Mucosa of stomach (tissue), 1 donor: ENCODE results near the gene TSHZ2.

ENCODE experiments used
- H3K27me3 ChIP-seq: one replicate; pipeline ENCODE4 v1.7.0; 2013; ENCODE audit warnings: mild to moderate bottlenecking, low read length; ENCODE audit not compliant: control insufficient read depth, insufficient read depth
- H3K36me3 ChIP-seq: one replicate; pipeline ENCODE4 v1.7.0; 2013; ENCODE audit warnings: low read length; ENCODE audit not compliant: control insufficient read depth, insufficient read depth
- H3K4me1 ChIP-seq: one replicate; pipeline ENCODE4 v1.7.0; 2013; ENCODE audit warnings: mild to moderate bottlenecking, low read length; ENCODE audit not compliant: control insufficient read depth, insufficient read depth
- H3K4me3 ChIP-seq: one replicate; pipeline ENCODE4 v1.7.0; 2013; ENCODE audit warnings: low read length
- H3K9ac ChIP-seq: one replicate; pipeline ENCODE4 v1.7.0; 2013; ENCODE audit warnings: mild to moderate bottlenecking, low read length, moderate library complexity
- H3K9me3 ChIP-seq: one replicate; pipeline ENCODE4 v1.7.0; 2013; ENCODE audit warnings: mild to moderate bottlenecking, low read length, moderate library complexity; ENCODE audit not compliant: control insufficient read depth
- donor health status: Pancreatic carcinoma.

TSHZ2 gene

GRCh38 chr20:53138454-53139262 is 166.5 kb downstream of the TSHZ2 start:
- no peaks in the 10 kb centered on the region for H3K27me3 ChIP-seq
- no peaks in the 10 kb centered on the region for H3K9me3 ChIP-seq
- no peaks in the 10 kb centered on the region for H3K4me1 ChIP-seq
- H3K36me3 ChIP-seq, result no peaks in the 10 kb centered on the region
- H3K9ac ChIP-seq, result no peak overlapping the region
- H3K4me3 ChIP-seq, result no peak overlapping the region

GRCh38 chr20:53141201-53142050 is 169.3 kb downstream of the TSHZ2 start:
- no peaks in the 10 kb centered on the region for H3K4me1 ChIP-seq
- H3K9me3 ChIP-seq, result no peaks in the 10 kb centered on the region
- H3K9ac ChIP-seq, result no peak overlapping the region
- no peak overlapping the region for H3K4me3 ChIP-seq
- H3K27me3 ChIP-seq, result no peaks in the 10 kb centered on the region
- H3K36me3 ChIP-seq, result no peaks in the 10 kb centered on the region

- Histone ChIP-seq H3K27me3 (no peaks in the 10 kb centered on the region), H3K9ac (no peak overlapping the region), H3K4me1 (no peaks in the 10 kb centered on the region), H3K9me3 (no peaks in the 10 kb centered on the region), H3K36me3 (no peaks in the 10 kb centered on the region), H3K4me3 (no peak overlapping the region)
Observed at GRCh38 chr20:53142225-53143127, 170.3 kb downstream of the TSHZ2 start.

- no peaks in the 10 kb centered on the region for H3K4me1 ChIP-seq
- no peak overlapping the region for H3K9ac ChIP-seq
- H3K4me3 ChIP-seq, result no peak overlapping the region
- no peaks in the 10 kb centered on the region for H3K36me3 ChIP-seq
- H3K9me3 ChIP-seq, result no peaks in the 10 kb centered on the region
- H3K27me3 ChIP-seq, result no peaks in the 10 kb centered on the region
Observed at GRCh38 chr20:53146201-53146891, 174.2 kb downstream of the TSHZ2 start.

DNA sequence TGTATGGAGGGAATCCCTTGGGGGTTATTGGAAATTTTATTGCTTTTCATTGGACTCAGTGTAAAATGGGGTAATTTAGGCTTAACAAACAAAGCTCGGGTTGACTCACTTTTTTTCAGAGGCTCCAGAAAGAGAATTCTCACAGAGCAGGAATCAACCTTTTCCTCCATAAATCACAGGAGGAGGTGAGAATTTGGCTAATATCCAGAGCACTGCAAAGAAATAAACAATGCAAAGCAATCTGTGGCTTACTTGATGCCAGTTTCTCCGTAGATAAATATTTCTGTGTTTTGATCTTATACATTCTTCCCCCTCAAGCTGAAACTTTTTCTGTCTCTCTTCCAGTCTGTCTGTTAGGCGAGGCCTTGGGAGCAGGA is 176.6 kb downstream of the TSHZ2 start:
- H3K27me3 ChIP-seq, result no peaks in the 10 kb centered on the region
- H3K36me3 ChIP-seq, result no peaks in the 10 kb centered on the region
- no peak overlapping the region for H3K4me3 ChIP-seq
- H3K4me1 ChIP-seq, result no peaks in the 10 kb centered on the region
- H3K9ac ChIP-seq, result no peak overlapping the region
- no peaks in the 10 kb centered on the region for H3K9me3 ChIP-seq

GRCh38 chr20:53149148-53149889 is 177.2 kb downstream of the TSHZ2 start:
- Histone ChIP-seq H3K9ac (no peak overlapping the region), H3K9me3 (no peaks in the 10 kb centered on the region), H3K4me1 (no peaks in the 10 kb centered on the region), H3K36me3 (no peaks in the 10 kb centered on the region), H3K27me3 (no peaks in the 10 kb centered on the region), H3K4me3 (no peak overlapping the region)

DNA sequence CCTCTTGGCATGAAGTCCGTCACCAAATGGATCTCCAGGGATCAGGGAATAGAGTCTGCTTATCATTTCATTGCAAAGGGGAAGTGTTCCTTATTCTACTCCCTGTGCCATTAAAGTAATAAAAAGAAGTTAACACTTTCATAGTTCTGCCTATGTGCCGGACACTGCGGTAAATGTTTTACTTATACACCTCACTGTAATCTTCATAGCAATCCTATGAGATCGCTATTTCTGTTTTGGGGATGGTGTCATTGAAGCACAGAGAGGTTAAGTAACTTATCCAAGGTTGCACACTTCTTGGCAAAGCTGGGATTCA is 177.7 kb downstream of the TSHZ2 start:
- H3K9ac ChIP-seq, result no peak overlapping the region
- no peaks in the 10 kb centered on the region for H3K4me1 ChIP-seq
- H3K9me3 ChIP-seq, result no peaks in the 10 kb centered on the region
- no peaks in the 10 kb centered on the region for H3K27me3 ChIP-seq
- no peak overlapping the region for H3K4me3 ChIP-seq
- H3K36me3 ChIP-seq, result no peaks in the 10 kb centered on the region

- Histone ChIP-seq H3K27me3 (no peaks in the 10 kb centered on the region), H3K4me3 (no peak overlapping the region), H3K4me1 (no peaks in the 10 kb centered on the region), H3K9ac (no peak overlapping the region), H3K36me3 (no peaks in the 10 kb centered on the region), H3K9me3 (no peaks in the 10 kb centered on the region)
Observed at GRCh38 chr20:53150532-53150931, 178.4 kb downstream of the TSHZ2 start.

DNA sequence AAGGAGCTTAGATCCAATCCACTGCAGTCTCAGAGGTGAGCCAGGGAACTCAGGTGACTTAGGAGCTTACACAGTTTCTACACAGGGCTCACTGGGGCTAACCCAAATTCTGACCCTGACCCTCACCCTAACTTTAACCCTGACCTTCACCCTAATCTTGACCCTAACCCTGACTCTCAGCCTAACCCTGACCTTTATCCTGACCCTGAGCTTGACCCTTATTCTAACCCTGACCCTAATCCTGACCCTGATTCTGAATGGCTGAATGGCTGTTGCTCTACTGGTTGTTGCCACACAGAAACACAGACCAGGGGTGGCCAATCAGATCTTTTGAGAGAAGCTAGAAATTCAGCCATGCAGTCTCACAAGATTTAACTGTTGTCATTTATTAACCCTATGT is 180.1 kb downstream of the TSHZ2 start:
- Histone ChIP-seq H3K9ac (no peak overlapping the region), H3K4me3 (no peak overlapping the region), H3K4me1 (no peaks in the 10 kb centered on the region), H3K36me3 (no peaks in the 10 kb centered on the region), H3K9me3 (no peaks in the 10 kb centered on the region), H3K27me3 (no peaks in the 10 kb centered on the region)

GRCh38 chr20:53154540-53154939 is 182.4 kb downstream of the TSHZ2 start:
- no peaks in the 10 kb centered on the region for H3K9me3 ChIP-seq
- no peak overlapping the region for H3K9ac ChIP-seq
- no peaks in the 10 kb centered on the region for H3K36me3 ChIP-seq
- H3K4me3 ChIP-seq, result no peak overlapping the region
- no peaks in the 10 kb centered on the region for H3K27me3 ChIP-seq
- no peaks in the 10 kb centered on the region for H3K4me1 ChIP-seq
